ENCODE data around the gene AGMO. TPM values are rescaled to one million over a fixed set of nuclear protein-coding genes. Genes with fewer than 3 reads are reported as not detected.
"Not testable (repeated sequence)": the region's sequence is repeated elsewhere in the genome, so short reads cannot be mapped to it uniquely, and the experiment has no call there.

The AGMO gene
- total RNA-seq, 1 donor from 2014 or later: 0.36 TPM

DNA sequence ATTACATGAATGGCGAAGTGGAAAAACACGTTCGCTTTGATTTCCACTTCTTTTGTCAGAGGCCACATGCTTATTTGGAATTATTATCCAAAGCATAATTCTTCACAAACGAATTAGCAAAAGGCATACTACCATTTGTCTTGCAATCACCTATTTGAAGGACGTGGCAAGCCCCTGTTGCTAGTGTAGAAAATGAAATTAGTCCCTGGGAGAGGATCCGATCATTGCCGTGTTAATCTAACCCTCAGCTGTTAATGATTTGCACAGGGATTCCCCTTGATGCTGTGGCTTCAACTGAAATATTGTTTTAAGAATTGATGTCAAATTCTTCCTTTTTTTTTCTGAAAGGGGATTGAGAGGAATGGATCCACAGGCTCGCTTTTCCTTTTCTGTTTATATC is 4.6 kb downstream of the AGMO start:
- TF ChIP-seq, protein P1, sequence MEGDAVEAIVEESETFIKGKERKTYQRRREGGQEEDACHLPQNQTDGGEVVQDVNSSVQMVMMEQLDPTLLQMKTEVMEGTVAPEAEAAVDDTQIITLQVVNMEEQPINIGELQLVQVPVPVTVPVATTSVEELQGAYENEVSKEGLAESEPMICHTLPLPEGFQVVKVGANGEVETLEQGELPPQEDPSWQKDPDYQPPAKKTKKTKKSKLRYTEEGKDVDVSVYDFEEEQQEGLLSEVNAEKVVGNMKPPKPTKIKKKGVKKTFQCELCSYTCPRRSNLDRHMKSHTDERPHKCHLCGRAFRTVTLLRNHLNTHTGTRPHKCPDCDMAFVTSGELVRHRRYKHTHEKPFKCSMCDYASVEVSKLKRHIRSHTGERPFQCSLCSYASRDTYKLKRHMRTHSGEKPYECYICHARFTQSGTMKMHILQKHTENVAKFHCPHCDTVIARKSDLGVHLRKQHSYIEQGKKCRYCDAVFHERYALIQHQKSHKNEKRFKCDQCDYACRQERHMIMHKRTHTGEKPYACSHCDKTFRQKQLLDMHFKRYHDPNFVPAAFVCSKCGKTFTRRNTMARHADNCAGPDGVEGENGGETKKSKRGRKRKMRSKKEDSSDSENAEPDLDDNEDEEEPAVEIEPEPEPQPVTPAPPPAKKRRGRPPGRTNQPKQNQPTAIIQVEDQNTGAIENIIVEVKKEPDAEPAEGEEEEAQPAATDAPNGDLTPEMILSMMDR (IDR thresholded peaks at IDR 0.05; ENCODE audit: borderline replicate concordance): no peak
- Histone ChIP-seq H3K9me3 (replicated peaks) (no peaks in the 10 kb centered on the region), H3K36me3 (no peaks in the 10 kb centered on the region), H3K4me1 (peaks cover 37% of the 10 kb centered on the region), H3K27ac (replicated peaks) (peak overlapping the region; percentile 84), H3K4me3 (peak overlapping the region; percentile 54), H3K27me3 (ENCODE audit: low read depth) (no peaks in the 10 kb centered on the region)
- no peak for DNase-seq
- intact Hi-C loops (cut with micrococcal nuclease): no loop called here

DNA sequence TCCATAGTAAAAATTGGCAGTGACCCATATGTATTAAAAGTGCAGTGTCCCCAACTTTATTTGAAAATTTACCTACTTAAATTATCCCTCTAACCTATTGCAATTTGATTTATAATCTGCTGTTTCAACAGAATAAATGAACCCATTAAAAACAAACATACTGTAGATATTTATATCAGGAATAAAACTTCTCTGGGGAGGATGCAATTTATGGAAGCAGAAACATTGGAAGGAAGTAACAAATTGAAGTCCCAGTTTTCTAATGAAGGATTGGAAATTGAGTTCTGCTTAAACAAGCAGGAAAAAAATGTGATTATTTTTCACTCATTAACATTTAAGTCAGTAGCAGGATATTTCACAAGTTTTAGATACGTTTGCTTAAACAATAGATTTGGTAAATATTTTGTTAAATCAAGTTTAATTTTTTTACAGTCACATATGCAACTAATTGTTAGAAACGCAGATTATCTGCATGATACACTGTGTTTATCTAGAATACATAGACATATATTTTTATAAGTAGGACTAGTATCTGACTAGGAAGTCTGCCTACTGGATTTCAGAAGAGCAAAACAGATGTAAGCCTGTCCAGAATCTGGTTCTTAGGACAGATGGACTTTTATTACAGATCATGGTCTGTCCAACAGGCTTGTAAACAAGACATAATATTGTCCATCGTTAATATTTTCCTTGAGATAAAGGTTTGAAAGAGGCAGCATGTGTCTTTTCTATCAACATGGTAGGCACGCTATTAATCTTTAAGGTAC is 5.3 kb downstream of the AGMO start:
- Histone ChIP-seq H3K4me3 (peak overlapping the region; percentile 54), H3K4me1 (peaks cover 37% of the 10 kb centered on the region), H3K9me3 (replicated peaks) (no peaks in the 10 kb centered on the region), H3K27ac (replicated peaks) (peak overlapping the region; percentile 84), H3K36me3 (no peaks in the 10 kb centered on the region), H3K27me3 (ENCODE audit: low read depth) (no peaks in the 10 kb centered on the region)
- TF ChIP-seq, protein P1 (IDR thresholded peaks at IDR 0.05; ENCODE audit: borderline replicate concordance): no peak
- intact Hi-C loops (cut with micrococcal nuclease): no loop called here
- DNase-seq: no peak

DNA sequence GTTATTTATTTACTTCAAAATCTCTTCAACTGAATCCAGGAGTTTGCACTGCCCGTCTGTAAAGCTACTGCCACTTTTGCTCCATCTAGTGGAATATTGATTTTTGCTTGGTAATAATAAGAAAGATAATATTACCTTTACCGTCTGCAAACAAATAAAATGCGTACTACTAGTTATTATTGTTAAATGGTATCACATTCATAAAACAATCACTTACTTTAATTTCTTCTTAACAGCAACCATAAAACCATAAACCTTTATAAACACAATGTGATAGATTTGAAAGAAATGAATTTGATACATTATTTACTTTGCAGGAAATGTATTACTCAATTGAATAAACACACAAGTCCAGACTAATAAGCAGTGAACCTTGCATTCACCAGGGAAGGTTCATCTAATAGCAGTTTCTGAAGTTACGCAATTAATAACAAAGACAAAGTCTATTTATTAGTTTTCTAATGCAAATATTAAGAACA is 6.4 kb downstream of the AGMO start:
- Histone ChIP-seq H3K4me3 (peak overlapping the region; percentile 17), H3K4me1 (peaks cover 28% of the 10 kb centered on the region), H3K36me3 (no peaks in the 10 kb centered on the region), H3K9me3 (replicated peaks) (no peaks in the 10 kb centered on the region), H3K27ac (replicated peaks) (peak overlapping the region; percentile 84), H3K27me3 (ENCODE audit: low read depth) (no peaks in the 10 kb centered on the region)
- DNase-seq: no peak
- TF ChIP-seq, protein P1 (IDR thresholded peaks at IDR 0.05; ENCODE audit: borderline replicate concordance): peak; percentile 51
- intact Hi-C loops (cut with micrococcal nuclease): no loop called here

DNA sequence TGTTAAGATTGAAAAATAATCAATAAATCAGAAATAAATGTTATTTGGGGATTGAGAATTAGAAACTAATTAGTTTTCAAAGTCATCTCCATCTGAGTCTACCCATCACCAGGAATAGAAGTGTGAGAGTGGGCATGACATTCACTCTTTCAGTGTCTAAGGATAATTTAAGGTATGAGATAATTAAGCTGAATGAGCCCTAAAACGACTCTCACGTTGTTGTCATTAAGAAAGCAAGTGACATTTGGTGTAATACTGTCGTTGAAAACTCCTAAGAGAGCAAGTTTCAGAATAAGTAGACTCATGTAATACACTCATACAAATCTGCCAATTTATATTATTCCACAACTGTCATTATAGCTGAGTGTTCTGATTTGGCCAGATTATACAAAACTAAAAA is 7.1 kb downstream of the AGMO start:
- no peaks in the 10 kb centered on the region for H3K9me3 ChIP-seq (replicated peaks)
- no peak for DNase-seq
- no peak overlapping the region for H3K4me3 ChIP-seq
- intact Hi-C loops (cut with micrococcal nuclease): no loop called here
- TF ChIP-seq, protein P1 (IDR thresholded peaks at IDR 0.05; ENCODE audit: borderline replicate concordance): no peak
- no peaks in the 10 kb centered on the region for H3K36me3 ChIP-seq
- H3K4me1 ChIP-seq: peaks cover 23% of the 10 kb centered on the region
- no peaks in the 10 kb centered on the region for H3K27me3 ChIP-seq (ENCODE audit: low read depth)
- H3K27ac ChIP-seq (replicated peaks): no peak overlapping the region

DNA sequence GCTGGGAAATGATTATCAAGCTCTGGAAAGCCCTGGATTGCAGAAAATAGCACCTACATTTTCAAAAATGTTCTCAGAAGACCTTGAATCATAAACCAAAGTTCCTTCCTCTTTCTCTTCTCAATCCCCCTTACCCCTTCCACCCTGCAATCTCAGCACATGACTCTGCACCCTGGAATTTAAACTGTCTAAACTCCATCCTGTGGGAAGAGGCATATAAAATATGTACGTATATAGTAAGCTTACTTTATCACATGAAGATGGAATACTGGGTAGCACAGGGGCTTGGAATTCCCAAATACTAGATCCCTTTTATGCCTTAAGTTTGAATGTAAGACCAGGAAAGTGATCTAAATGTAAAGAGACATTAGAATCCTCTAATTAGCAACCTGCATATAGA is 7.7 kb downstream of the AGMO start:
- H3K27me3 ChIP-seq (ENCODE audit: low read depth): no peaks in the 10 kb centered on the region
- TF ChIP-seq, protein P1 (IDR thresholded peaks at IDR 0.05; ENCODE audit: borderline replicate concordance): no peak
- H3K9me3 ChIP-seq (replicated peaks): no peaks in the 10 kb centered on the region
- H3K4me1 ChIP-seq: peaks cover 19% of the 10 kb centered on the region
- no peak overlapping the region for H3K27ac ChIP-seq (replicated peaks)
- intact Hi-C loops (cut with micrococcal nuclease): no loop called here
- DNase-seq: no peak
- H3K36me3 ChIP-seq: no peaks in the 10 kb centered on the region
- H3K4me3 ChIP-seq: no peak overlapping the region

DNA sequence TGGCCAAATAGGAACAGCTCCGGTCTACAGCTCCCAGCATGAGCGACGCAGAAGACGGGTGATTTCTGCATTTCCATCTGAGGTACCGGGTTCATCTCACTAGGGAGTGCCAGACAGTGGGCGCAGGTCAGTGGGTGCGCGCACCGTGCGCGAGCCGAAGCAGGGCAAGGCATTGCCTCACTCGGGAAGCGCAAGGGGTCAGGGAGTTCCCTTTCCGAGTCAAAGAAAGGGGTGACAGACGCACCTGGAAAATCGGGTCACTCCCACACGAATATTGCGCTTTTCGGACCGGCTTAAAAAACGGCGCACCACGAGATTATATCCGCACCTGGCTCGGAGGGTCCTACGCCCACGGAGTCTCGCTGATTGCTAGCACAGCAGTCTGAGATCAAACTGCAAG is 14.5 kb downstream of the AGMO start:
- DNase-seq; H3K9me3 ChIP-seq (replicated peaks); intact Hi-C loops (cut with micrococcal nuclease); H3K36me3 ChIP-seq; H3K27ac ChIP-seq (replicated peaks); H3K27me3 ChIP-seq (ENCODE audit: low read depth); H3K4me1 ChIP-seq: not testable (repeated sequence)
- peak overlapping the region; percentile 38 for H3K4me3 ChIP-seq

Data from left ventricle myocardium inferior (tissue), 1 donor.